HT-29 (cell line): Measurements from ENCODE around the gene NLGN3. TPM values are rescaled to one million over a fixed set of nuclear protein-coding genes. Genes with fewer than 3 reads are reported as not detected.
"Not testable (repeated sequence)": the region's sequence is repeated elsewhere in the genome, so short reads cannot be mapped to it uniquely, and the experiment has no call there.

Experiments
- DNase-seq: peaks from one replicate; pipeline ENCODE4 v3.0.0-alpha.2; 2015; ENCODE audit warnings: low spot score
- total RNA-seq: library from RNA; depleted of rRNA; stranded (reverse); fragments of >200 nt; shearing (Covaris generic); gene quantifications from 2 replicates; pipeline ENCODE4 v1.2.3, GENCODE V29; 2014

Gene NLGN3
- total RNA-seq, 1 experiment from 2014 or later, result 0.13 TPM

DNA sequence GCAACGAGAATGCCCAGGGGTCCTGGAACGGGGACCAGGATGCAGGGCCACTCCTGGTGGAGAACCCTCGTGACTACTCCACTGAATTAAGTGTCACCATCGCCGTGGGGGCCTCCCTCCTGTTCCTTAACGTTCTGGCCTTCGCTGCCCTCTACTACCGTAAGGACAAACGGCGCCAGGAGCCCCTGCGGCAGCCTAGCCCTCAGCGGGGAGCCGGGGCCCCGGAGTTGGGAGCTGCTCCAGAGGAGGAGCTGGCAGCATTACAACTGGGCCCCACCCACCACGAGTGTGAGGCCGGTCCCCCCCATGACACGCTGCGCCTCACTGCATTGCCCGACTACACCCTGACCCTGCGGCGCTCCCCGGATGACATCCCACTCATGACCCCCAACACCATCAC, 24.9 kb downstream of the NLGN3 start:
- DNase-seq, result no peak

GRCh38 chrX:71170660-71171059, 26.0 kb downstream of the NLGN3 start:
- DNase-seq, result no peak

DNA sequence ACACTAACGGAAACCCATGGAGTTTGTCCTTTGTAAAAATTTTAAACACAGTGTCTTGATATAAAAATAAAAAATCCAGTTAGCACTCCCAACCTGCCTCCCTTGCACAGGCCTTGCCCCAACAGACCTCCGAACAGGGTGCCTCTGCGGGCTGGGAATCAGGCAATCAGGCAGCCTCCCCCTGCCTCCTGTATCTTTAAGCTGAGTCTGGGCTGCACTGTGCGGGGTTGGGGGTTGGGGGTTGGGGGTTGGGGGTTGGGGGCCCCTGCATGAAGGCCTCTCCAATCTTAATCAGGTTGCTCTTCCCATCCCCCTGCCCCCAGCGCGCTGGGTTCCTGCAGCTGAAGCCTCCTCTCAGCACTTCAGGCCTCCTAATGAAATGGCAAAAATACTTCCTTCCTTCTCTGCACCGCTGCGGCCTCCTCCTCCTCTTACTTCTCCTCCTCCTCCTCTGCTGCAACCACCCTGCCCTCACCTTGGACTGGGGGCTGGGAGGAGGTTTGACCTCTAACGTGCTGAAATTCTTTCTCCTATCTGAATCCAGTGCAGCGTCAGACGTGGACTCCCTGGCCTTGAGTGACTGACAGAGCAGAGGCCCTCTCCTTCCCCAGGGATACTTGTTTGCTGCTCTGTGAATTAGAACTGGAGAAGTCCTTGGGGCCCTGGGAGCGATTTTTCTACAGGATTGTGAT, 26.6 kb downstream of the NLGN3 start:
- DNase-seq, result no peak

DNA sequence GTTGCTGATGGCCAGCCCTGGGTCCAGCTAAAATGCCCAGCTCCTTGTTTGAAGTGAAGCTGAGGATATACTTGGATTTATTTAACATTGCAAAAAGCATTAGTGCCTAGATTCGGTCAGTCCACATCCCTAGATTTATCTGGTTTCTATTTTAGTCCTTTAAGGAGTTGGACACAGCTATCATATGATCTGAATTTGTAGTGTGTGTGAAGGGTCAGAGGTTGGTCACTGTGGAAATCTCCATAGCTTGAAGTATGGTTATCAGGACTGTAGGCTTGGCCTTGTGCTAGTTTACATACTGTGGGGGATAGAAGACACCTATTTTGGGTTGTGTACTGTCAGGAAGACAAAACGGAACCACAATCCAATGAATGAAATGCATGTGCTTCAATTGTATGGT, 28.8 kb downstream of the NLGN3 start:
- DNase-seq, result no peak

- DNase-seq, result no peak
Observed at GRCh38 chrX:71174795-71175194, 30.2 kb downstream of the NLGN3 start.

- no peak for DNase-seq
Observed at GRCh38 chrX:71175531-71175930, 30.9 kb downstream of the NLGN3 start.

DNA sequence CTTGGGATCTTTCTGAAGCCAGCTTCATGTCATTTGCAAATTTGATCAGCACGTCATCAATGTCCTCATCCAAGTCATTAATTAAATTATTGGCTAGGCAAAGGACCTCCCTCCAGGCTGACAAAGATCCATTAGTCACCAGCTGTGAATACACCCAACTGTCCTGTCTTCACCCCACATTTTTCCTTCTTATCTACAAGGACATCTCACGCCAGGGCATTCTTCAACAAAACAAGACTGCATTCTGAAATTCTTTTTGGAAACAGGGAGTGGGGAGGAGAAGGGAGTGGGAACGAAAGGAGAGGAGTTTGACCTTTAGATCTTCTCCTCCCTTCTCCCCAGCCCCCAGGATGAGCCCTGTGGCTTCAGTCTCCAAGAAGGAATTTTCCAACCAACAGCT, 32.7 kb downstream of the NLGN3 start:
- DNase-seq, result no peak

GRCh38 chrX:71178908-71179307, 34.3 kb downstream of the NLGN3 start:
- DNase-seq, result peak; percentile 81

GRCh38 chrX:71180579-71181265, 36.1 kb downstream of the NLGN3 start:
- not testable (repeated sequence) for DNase-seq

DNA sequence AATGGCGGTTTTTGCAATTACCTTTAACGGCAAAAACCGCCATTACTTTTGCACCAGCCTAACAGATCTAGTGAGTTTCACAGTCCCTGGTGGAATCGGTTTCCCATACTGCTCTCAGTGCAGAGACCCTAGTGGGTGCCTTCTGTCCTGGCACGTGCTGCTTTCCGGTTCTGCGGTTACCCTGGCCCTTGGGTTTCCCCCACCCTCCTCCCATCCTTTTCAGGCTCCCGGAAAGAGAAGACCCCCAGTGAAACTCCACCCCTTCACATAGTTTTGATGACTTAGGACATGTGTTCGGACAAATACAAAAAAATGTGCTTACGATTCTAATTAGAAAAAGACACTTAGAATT, 36.9 kb downstream of the NLGN3 start:
- no peak for DNase-seq

GRCh38 chrX:71181910-71182799, 37.5 kb downstream of the NLGN3 start:
- DNase-seq, result peak; percentile 92

DNA sequence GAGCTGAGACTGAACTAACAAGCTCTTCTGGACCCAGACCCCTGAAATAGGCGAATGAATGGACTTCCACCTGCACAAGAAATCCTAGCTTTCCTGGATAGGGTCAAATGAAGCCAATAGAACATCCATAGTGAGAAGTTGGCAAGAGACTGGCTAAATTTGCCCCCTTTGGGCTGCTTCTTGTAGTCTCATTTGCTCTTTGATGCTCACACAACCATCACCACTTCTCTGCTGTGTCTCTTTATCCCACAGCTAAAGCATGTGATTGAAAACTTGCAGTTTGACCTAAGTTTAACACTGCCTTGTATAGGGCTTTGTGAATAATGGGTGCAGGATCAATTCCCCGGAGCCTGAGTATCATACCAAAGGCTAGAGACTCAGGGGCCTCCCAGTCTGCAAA, 38.2 kb downstream of the NLGN3 start:
- no peak for DNase-seq

- DNase-seq, result no peak
Observed at GRCh38 chrX:71183341-71183740, 38.7 kb downstream of the NLGN3 start.

GRCh38 chrX:71184092-71184491, 39.5 kb downstream of the NLGN3 start:
- no peak for DNase-seq

- DNase-seq, result no peak
Observed at GRCh38 chrX:71184803-71185495, 40.3 kb downstream of the NLGN3 start.

GRCh38 chrX:71191248-71191647, 46.6 kb downstream of the NLGN3 start:
- DNase-seq, result no peak

DNA sequence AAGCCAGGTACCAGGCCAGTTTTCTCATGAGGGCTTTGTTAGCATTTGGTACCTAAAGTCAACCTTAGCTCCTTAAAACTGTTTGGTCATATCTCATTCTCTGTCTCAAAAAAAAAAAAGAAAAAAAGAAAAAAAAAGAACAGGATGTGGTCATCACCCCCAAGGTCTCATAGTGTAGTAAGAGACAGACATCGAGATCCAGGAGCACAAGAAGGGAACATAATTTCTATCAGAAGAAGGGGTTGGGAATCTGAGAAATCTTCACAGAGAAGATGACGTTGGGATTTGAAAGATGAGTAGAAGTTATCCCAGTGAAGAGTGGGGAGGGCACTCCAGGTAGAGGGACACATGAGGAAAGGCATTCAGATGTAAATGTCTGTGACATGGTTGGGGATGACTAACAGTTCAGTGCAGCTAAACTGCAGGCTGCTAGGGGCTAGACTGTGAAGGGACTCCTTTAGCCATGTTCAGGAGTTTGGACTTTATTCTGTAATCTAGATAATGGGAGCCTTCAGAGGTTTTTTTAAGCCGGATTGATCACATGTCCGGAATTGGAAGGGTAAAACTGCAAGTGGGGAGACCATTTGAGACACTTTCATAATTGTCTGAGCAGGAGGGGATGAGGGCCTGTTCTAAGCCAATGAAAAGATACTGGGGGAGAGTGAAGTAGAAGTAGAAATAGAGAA, 51.5 kb downstream of the NLGN3 start:
- no peak for DNase-seq

- no peak for DNase-seq
Observed at GRCh38 chrX:71198066-71198465, 53.4 kb downstream of the NLGN3 start.

DNA sequence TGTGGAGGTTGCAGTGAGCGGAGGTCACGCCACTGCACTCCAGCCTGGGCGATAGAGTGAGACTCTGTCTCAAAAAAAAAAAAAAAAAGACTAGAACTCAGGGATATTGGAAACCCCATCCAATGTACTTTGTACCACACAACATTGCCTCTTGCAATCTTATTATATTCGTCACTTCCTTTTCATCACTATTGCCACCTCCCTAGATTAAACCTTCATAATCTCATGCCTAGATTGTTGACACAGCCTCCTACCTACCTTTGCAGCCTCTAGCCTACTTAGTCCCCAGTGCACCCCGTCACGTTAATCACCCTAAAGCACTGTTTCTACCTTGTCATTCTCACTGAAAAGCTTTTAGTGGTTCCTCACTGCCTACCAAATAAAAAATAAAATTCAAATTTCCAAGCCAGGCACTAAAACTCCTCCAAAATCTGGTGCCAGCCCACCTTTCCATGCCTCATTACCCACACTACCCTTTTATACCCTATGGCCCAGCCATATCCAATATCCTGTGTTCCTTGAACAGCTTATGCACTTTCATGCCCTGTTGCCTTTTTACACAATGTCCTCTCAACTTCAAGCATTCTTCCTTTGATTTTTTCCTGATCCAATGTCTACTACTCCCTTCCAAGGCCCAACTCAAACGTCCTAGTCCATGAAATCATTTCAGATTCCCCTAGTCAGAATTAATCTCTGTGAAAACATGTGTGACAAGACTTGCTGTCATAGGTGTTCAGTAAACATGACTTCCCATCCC, 54.8 kb downstream of the NLGN3 start:
- DNase-seq, result no peak

GRCh38 chrX:71210816-71211215, 66.2 kb downstream of the NLGN3 start:
- DNase-seq, result no peak

GRCh38 chrX:71212536-71212935, 67.9 kb downstream of the NLGN3 start:
- DNase-seq, result peak; percentile 50
